HUES48 (cell line): ENCODE measurements around the gene NAT9.

Source experiments
- H3K27ac ChIP-seq: one replicate; pipeline ENCODE4 v1.7.0; 2013; ENCODE audit warnings: low read depth, low read length, inconsistent platforms
- H3K27me3 ChIP-seq: 2 replicates; pipeline ENCODE4 v1.6.1; 2013; ENCODE audit warnings: mild to moderate bottlenecking, low read length; ENCODE audit not compliant: control insufficient read depth, insufficient read depth
- H3K36me3 ChIP-seq: 2 replicates; pipeline ENCODE4 v1.6.1; 2013; ENCODE audit warnings: low read length; ENCODE audit not compliant: control insufficient read depth, insufficient read depth
- H3K4me1 ChIP-seq: 2 replicates; pipeline ENCODE4 v1.6.1; 2013; ENCODE audit warnings: mild to moderate bottlenecking, low read length; ENCODE audit not compliant: control insufficient read depth, insufficient read depth
- H3K4me3 ChIP-seq: 2 replicates; pipeline ENCODE4 v1.5.1; 2013; ENCODE audit warnings: mild to moderate bottlenecking, low read depth, low read length
- H3K9ac ChIP-seq: 2 replicates; pipeline ENCODE4 v1.6.1; 2013; ENCODE audit warnings: mild to moderate bottlenecking, low read depth, low read length, moderate library complexity
- H3K9me3 ChIP-seq: 2 replicates; pipeline ENCODE4 v1.6.1; 2013; ENCODE audit warnings: low read length; ENCODE audit not compliant: control insufficient read depth, insufficient read depth

The NAT9 gene

GRCh38 chr17:74734256-74734655 is 41.9 kb downstream of the NAT9 start:
- Histone ChIP-seq H3K9me3 (no peaks in the 10 kb centered on the region), H3K4me3 (no peak overlapping the region), H3K9ac (no peak overlapping the region), H3K27ac (no peak overlapping the region), H3K4me1 (peaks cover 7% of the 10 kb centered on the region), H3K36me3 (no peaks in the 10 kb centered on the region), H3K27me3 (peaks cover 17% of the 10 kb centered on the region; the same call in 1 of the 2 replicates)

- no peak overlapping the region for H3K9ac ChIP-seq
- H3K9me3 ChIP-seq, result 0 out of 2 replicates have a peak, but pooled peaks cover 1% of the 10 kb centered on the region
- peaks cover 13% of the 10 kb centered on the region; the same call in 1 of the 2 replicates for H3K27me3 ChIP-seq
- no peaks in the 10 kb centered on the region for H3K36me3 ChIP-seq
- H3K27ac ChIP-seq, result no peak overlapping the region
- no peak overlapping the region for H3K4me3 ChIP-seq
- H3K4me1 ChIP-seq, result peaks cover 7% of the 10 kb centered on the region
Observed at GRCh38 chr17:74733365-74734122, 42.6 kb downstream of the NAT9 start.

- Histone ChIP-seq H3K27me3 (peaks cover 11% of the 10 kb centered on the region; the same call in 1 of the 2 replicates), H3K27ac (no peak overlapping the region), H3K4me3 (no peak overlapping the region), H3K36me3 (no peaks in the 10 kb centered on the region), H3K9ac (no peak overlapping the region), H3K9me3 (peaks cover 5% of the 10 kb centered on the region; the same call in 1 of the 2 replicates), H3K4me1 (no peaks in the 10 kb centered on the region; the same call in 1 of the 2 replicates)
Observed at GRCh38 chr17:74732042-74732867, 43.9 kb downstream of the NAT9 start.

DNA sequence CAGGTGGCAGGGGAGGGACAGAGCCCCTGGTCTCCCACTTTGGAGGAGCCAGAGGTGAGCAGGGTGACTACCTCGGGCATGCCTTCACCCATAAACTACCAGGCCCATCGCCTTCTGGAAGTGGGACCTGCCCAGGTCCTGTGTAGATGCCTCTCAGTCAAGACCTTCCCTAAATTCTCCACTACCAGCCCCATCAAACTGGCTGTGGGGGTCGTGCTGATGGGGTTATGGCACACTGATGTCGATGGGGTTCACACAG is 44.9 kb downstream of the NAT9 start:
- no peak overlapping the region for H3K9ac ChIP-seq
- H3K27me3 ChIP-seq, result peaks cover 11% of the 10 kb centered on the region; the same call in 1 of the 2 replicates
- H3K9me3 ChIP-seq, result peaks cover 5% of the 10 kb centered on the region; the same call in 1 of the 2 replicates
- no peak overlapping the region for H3K27ac ChIP-seq
- no peak overlapping the region for H3K4me3 ChIP-seq
- no peaks in the 10 kb centered on the region for H3K36me3 ChIP-seq
- no peaks in the 10 kb centered on the region; the same call in 1 of the 2 replicates for H3K4me1 ChIP-seq

DNA sequence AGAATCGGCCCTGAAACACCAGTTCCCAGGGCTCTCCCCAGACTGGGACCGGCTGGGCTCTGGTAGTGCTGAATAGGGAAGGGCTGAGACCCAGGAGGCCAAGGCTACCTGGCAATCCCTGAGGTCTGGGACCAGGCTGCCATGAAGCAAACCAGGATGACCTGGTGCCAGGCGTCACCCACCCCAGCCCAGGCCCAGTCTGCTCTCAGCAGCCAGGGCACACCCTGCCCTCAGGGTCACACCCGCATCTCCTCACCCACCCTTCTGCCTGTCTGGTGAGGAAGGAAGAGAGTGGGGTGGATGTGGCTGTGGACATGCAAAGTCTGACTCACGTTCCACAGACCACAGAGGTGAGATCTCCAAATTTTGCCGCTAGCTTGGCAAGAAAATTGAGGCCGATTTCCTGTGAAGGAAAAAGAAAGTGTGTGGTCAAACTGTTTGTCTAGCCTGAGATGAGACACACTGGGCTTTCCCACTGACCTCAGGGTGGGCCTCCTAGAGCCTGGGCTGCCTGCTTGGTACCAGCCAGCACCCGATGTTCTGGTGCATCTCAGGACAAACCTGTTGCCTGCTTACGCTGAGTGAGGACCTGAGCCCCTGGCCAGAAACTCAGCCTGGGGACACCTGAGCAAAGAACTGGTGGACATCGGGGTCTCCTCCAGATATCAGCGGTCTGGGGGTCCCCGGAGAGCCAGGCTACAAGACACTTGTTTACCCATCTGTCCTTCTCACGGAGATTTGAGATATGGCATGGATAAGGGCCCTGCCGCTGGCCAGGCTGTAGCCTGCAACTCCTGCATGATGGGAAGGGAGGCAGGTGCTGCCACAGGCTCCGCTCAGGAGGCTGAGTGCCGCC is 45.4 kb downstream of the NAT9 start:
- Histone ChIP-seq H3K27ac (no peak overlapping the region), H3K9me3 (peaks cover 5% of the 10 kb centered on the region; the same call in 1 of the 2 replicates), H3K36me3 (no peaks in the 10 kb centered on the region), H3K27me3 (peaks cover 7% of the 10 kb centered on the region; the same call in 1 of the 2 replicates), H3K4me3 (no peak overlapping the region), H3K9ac (no peak overlapping the region), H3K4me1 (no peaks in the 10 kb centered on the region)

DNA sequence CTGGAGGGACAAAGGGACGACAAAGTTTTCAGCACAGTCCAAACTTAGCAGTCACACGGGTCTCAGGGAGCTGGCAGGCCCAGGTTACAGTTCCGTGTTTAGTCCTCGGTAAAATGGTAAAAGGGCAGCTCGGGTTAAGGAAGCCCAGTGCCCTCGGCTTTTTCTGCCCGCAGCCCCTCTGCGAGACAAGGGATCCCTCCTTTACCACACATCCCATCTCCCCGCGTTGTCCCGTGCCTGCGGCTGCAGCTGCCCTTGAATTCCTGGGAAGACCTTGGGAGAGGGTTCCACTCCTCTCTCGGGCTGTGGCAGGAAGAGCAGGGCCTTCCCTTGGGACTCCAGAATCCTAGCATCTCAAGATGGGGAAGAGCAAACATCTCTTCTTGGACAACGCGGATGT is 46.3 kb downstream of the NAT9 start:
- Histone ChIP-seq H3K9ac (no peak overlapping the region), H3K36me3 (no peaks in the 10 kb centered on the region), H3K27me3 (no peaks in the 10 kb centered on the region), H3K27ac (no peak overlapping the region), H3K4me1 (no peaks in the 10 kb centered on the region), H3K4me3 (no peak overlapping the region), H3K9me3 (peaks cover 5% of the 10 kb centered on the region; the same call in 1 of the 2 replicates)

DNA sequence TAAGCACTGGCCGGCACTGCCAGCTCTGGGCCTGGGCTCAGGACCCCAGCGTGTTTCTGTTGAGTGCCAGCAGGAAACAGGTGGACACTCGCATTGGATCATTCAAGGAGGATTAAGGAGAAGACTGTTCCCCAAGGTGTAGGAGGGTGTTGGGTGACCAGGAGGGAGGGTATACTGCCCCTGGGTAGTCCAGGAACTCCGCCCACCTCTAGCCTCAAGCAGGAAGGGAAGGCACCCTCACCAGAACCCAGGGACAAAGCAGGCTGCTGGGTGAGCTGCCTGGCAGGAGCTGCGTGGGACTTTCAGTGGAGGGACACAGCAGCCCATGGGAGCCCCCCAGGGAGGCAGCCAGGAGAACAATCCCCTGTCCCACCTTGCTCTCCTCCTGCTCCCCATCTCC is 46.8 kb downstream of the NAT9 start:
- no peaks in the 10 kb centered on the region for H3K4me1 ChIP-seq
- no peak overlapping the region for H3K4me3 ChIP-seq
- H3K27ac ChIP-seq, result no peak overlapping the region
- H3K9ac ChIP-seq, result no peak overlapping the region
- no peaks in the 10 kb centered on the region for H3K27me3 ChIP-seq
- no peaks in the 10 kb centered on the region for H3K36me3 ChIP-seq
- H3K9me3 ChIP-seq, result peaks cover 5% of the 10 kb centered on the region; the same call in 1 of the 2 replicates

DNA sequence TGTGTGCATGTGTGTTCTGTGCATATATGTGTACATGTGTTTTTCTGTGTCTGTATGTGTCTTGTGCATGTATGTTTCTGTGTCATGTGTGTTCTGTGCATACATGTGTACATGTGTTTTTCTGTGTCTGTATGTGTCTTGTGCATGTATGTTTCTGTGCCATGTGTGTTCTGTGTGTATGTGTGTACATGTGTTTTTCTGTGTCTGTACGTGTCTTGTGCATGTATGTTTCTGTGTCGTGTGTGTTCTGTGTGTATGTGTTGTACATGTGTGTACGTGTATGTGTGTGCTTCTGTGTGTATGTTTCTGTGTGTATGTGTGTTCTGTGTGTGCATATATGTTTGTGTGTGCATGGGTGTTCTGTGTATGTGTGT is 47.5 kb downstream of the NAT9 start:
- no peak overlapping the region for H3K9ac ChIP-seq
- no peaks in the 10 kb centered on the region for H3K4me1 ChIP-seq
- H3K36me3 ChIP-seq, result no peaks in the 10 kb centered on the region
- no peak overlapping the region for H3K27ac ChIP-seq
- no peak overlapping the region for H3K4me3 ChIP-seq
- no peaks in the 10 kb centered on the region for H3K27me3 ChIP-seq
- H3K9me3 ChIP-seq, result peaks cover 5% of the 10 kb centered on the region; the same call in 1 of the 2 replicates

GRCh38 chr17:74728033-74728701 is 48.0 kb downstream of the NAT9 start:
- no peaks in the 10 kb centered on the region for H3K36me3 ChIP-seq
- no peak overlapping the region for H3K27ac ChIP-seq
- H3K4me3 ChIP-seq, result no peak overlapping the region

GRCh38 chr17:74725111-74725510 is 51.0 kb downstream of the NAT9 start:
- Histone ChIP-seq H3K36me3 (no peaks in the 10 kb centered on the region), H3K27me3 (no peaks in the 10 kb centered on the region), H3K27ac (no peak overlapping the region), H3K4me3 (no peak overlapping the region), H3K9me3 (peaks cover 5% of the 10 kb centered on the region; the same call in 1 of the 2 replicates), H3K9ac (no peak overlapping the region), H3K4me1 (no peaks in the 10 kb centered on the region)

More at GRCh38 chr17:74728033-74728701, 48.0 kb downstream of the NAT9 start:
- Histone ChIP-seq H3K9ac (no peak overlapping the region), H3K9me3 (peaks cover 5% of the 10 kb centered on the region; the same call in 1 of the 2 replicates), H3K27me3 (no peaks in the 10 kb centered on the region), H3K4me1 (no peaks in the 10 kb centered on the region)
